Measurements from ENCODE around the gene GAS1. TPM values are rescaled to one million over a fixed set of nuclear protein-coding genes. Genes with fewer than 3 reads are reported as not detected.

Gene GAS1
- polyA plus RNA-seq, 1 donor: 55.3 TPM

DNA sequence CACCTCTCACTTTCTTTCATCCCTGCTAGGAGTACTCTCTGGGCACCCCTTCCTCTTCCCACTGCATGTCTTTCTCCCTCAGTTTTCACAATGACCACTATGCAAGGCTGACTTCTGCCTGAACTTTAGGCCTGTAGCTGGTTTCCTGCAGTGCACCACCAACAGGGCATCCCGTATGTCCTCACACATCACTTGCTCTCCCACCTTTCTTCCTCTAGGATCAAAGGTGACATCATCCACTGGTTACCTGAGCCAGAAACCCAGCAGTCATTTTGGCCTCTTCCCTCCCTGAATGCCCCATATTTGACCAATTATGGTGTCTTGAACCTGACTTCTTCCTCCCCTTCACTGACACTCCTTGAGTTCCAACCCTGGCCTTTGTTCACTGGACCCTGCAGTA lies 8.5 kb downstream of the GAS1 start:
- no peak for DNase-seq

DNA sequence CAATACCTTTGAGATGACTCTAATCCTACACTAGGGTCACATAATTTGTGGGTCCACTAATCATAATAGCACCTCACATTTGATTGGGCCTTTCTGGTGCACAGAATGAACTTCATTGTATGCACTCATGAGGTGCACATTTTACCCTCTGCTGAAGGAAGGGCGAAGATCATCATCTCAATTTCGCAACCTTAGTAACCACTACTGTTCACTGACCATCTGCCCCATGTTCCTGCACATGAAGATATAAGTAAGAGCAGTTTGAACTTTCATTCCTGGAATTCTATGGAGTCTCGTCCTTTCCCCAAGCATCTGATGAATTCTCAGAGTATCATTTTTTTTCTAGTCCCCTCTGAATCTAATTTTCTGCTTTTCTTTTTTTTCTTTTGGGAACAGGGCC lies 21.2 kb downstream of the GAS1 start:
- no peak for DNase-seq

DNA sequence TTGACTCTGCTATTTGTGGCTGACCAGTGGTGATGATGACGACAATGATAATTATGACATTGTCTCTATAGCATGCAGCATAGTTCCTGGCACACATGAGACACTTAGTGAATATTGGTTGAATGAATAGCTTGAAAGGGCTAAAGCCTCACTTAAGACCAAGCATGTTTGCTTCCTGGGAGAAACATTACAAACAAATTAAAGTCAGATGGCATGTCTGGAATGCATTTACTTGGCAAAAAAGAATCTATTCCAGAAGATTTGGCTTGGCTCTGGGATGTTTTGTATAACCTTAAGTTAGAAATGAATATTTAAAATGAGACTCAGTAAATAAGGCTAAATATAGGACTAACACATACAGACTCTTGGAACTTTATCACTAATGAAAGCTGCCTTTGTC lies 21.6 kb downstream of the GAS1 start:
- DNase-seq: no peak

DNA sequence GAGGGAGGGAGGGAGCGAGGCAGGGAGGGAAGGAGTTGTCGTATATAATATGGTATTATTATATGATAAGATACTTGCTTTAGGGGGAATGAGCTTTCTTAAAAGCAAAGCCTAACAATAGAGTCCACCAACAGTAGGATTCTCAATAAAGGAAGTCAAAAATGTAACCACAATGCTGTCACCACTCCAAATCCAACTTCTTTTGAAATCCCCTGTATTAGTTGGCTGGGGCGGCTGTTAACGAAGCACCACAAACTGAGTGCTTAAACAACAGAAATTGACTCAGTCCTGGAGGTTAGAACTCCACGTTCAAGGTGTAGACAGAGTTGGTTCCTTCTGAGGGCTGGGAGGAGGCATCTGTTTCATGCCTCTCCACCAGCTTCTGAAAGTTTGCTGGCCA lies 23.1 kb downstream of the GAS1 start:
- no peak for DNase-seq

DNA sequence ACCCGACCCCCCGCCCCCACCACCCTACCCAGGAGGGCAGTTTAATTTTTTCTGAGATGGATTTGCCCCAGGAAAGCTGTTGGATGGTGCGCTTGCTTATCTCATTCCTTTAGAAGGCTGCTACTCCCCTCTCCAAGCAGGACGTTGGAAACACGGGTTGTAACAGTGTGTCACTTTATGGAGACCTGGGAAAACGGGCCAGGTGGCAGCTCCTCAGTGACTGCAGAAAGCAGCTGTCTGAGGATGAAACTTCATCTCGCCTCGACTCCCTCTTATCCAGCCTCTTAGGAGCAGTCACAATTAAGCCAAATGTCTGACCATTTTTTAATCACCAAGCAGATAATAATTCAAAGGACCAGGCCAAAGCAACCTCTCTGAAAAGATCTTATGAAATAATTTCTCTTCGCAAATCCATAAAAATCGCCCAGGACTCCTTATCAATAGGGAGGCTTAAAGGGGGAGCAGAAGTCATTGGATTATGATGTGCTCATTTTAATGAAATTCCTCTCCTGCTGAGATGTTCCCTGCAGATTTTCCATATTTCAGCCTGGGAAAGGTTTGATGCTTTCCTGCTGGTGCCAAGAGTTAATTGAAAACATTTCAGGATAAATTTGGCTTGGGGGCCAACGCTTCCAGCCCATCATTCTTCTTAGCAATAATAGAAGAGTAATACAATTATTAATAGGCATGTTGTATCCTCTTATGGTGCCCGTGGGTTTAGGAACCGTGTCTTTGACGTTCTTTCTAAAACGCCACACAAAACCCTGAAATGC lies 26.0 kb downstream of the GAS1 start:
- no peak for DNase-seq

DNA sequence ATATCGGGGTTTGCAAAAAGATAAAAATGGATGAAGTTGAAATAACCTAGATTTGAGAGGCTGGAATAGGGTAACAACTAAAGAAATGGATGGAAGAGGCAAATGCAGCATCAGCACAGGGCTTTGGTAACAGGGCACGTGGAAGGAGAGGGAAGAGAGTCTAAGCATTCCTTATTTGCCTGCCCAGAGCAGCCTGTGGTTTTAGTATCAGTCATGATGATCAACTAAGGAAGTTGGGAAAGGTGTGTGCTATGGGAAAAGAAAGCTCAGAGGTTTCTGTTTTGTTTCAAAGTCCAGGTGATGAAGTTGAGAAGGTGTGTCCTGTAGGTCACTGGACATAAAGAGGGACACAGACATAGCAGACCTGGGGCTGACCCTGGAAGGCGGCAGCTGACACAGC lies 28.8 kb downstream of the GAS1 start:
- DNase-seq: no peak

DNA sequence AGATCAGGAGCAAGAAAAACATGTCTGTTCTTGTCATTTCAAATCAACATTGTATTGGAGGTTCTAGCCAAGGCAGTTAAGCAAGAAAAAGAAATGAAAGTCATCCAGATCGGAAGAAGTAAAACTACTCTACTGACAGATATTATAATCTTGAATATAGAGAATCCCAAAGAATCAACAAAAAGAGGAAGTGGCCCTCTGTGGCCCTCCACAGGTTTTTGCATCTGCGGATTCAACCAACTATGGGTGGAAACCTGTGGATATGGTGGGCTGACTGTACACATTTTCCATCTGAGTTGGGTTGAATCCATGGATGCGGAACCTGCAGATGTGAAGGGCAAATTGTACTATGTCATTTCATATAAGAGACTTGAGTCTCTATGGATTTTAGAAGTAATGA lies 35.1 kb downstream of the GAS1 start:
- no peak for DNase-seq

DNA sequence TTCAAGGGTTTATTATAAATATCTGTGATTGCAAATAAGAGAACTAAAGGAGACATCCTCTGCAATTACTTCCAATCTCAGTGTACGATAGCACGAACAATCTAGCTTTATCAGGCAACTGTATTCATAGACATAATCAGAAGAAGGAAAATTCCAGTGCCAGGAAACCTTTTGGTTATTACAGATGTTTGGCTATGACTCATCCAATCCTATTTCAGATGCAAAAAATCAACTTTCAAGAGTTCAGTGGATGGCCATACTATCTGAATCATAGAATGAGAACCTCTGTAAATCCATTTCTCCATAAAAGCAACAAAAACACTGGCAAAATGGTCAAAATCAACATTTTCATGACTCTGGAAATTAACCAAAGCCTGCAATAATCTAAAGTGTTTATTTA lies 37.9 kb downstream of the GAS1 start:
- DNase-seq: no peak

DNA sequence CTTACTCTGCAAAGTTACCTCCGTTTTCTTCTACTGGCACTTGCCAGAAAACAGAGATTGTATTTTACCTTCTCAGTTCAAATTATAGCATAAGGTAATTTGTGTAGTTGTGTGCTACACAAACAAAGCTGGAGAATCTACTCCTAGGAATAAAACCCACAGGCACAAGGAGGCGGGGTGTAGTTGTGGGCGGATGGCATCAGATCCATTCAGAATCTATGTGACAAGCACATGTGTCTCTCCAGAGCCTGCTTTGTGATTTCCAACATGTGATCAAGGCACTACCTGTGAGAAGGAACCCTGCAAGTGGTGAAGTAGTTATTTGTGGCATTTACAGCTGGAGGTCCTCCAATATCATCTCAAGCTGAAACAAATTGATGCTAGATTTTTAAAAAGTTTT lies 39.0 kb downstream of the GAS1 start:
- DNase-seq: no peak

DNA sequence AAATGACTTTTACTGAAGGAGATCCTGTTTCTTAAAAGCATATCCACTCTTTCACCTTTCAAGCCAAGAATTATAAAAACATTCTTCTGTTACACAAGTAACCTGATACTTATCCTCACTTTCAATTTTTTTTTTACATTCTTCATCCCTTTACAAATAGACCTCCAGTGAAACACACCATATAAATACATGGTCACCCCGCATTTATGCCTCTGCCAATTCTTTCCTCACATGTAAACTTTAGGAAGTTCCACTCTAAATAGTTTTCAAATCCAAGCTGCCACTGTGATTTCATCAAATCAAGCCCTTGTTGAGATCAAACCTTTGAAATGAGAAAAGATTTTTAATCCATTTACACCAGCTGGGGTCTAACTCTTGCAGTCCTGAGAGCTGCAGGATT lies 40.0 kb downstream of the GAS1 start:
- no peak for DNase-seq

DNA sequence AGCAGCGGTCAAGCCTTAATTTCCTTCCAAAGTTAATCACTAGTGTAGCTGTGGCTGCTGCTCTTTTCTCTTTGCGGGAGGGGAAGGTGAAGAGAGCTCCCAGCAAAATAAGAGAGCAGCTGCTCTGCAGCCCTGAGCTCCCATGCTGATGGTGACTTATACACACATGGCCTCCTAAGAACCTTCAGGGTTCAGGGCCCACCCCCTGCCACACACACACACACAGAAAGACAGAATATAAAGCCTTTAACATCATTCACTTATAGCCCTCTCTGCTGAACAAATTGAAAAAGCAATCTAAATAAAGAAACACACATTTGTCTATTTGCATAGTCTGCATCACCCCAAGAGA lies 43.6 kb downstream of the GAS1 start:
- DNase-seq: peak; percentile 25

DNA sequence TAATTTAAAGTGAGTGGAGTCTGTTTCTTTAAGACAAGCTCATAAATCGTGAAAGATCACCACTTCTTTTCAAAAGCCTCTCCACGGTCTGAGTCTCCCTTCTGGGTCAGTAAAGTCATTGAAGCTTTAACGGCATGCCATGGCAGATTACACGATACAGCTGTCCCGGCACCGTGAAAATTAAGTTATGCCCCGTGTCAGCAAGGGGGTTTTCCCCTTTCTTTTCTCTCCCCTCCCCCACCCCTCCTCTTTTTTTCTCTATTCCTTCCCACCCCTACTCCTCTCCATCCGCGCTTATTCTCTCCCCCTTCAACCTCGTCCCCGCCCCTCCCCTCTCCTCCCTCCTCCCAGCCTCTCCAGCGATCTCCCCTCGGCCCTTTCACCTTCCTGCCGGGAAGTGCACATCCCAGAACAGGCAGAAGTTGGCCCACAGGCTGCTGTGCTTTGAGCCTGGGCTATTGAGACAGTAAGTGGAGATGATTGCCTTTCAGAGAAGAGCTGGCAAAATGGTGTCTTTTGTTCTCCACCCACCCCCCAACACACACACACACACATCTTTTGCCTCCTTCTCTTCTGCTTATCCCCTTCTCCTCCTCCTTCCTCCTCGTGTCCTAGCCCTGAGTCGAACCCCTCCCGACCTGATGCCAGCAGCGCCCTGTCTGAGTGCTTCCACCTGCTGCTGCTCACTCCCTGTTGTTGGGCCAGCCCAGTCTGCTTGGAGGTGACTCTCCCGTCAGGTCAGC lies 44.1 kb downstream of the GAS1 start:
- peak; percentile 80 for DNase-seq

DNA sequence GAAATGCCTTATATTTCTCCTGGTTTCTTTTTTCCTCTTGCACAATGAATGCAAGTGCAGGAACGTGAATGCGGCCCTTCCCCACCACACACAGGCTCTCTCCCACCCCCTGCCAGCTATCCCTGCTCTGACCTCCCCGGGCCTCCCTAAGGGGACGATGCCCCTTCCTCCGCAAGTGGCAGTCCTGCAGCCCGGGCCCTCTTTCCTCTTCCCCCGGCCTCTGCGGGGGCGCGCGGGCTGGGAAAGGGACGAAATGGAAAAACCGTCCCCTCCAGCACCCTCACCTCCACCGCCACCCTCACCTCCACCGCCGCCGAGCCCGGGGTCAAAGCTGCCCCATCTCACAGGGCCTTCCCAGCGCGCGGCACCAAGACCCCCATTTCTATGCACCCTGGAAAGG lies 44.7 kb downstream of the GAS1 start:
- peak; percentile 31 for DNase-seq

DNA sequence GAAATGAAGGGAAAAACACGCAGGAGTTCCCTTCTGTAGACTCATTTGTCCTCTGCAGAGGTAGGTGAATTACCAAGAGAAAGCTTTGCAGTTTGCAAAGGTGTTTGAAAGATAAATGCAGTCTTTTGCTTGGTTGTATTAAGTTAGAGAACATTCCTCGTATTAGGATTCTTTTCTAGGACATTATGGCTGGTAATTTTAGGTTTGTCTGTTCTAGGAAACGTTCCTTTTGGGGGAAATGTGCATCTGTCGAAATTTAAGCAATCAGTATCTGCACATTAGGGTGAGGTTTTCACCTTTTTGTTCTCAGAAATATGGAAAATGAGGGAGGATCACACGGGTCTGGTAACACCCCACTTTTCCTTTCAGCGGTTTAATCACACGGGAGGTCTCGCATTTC lies 45.1 kb downstream of the GAS1 start:
- DNase-seq: no peak

DNA sequence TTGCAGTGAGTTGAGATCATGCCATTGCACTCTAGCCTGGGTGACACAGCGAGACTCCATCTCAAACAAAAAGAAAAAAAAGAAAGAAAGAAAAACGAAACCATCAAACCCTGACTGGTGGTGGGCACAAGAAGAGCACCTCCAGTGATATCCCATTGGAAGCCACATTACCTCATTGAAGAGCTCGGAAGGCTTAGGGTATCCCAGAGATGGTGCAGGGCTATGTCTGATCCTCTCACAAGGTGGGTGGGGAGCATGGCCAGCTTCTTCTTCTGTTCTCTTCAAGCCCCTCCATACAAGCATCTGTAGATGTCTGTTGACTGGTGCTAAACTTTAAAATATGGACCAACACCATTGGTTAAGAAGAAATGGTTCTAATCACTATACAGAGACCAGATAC lies 45.8 kb downstream of the GAS1 start:
- no peak for DNase-seq

All from left kidney (tissue), 2 donors.